ENCODE data around the gene CUX1. TPM values are rescaled to one million over a fixed set of nuclear protein-coding genes. Genes with fewer than 3 reads are reported as not detected.

Gene CUX1
- total RNA-seq, 1 experiment from 2014 or later = 39.6 TPM

DNA sequence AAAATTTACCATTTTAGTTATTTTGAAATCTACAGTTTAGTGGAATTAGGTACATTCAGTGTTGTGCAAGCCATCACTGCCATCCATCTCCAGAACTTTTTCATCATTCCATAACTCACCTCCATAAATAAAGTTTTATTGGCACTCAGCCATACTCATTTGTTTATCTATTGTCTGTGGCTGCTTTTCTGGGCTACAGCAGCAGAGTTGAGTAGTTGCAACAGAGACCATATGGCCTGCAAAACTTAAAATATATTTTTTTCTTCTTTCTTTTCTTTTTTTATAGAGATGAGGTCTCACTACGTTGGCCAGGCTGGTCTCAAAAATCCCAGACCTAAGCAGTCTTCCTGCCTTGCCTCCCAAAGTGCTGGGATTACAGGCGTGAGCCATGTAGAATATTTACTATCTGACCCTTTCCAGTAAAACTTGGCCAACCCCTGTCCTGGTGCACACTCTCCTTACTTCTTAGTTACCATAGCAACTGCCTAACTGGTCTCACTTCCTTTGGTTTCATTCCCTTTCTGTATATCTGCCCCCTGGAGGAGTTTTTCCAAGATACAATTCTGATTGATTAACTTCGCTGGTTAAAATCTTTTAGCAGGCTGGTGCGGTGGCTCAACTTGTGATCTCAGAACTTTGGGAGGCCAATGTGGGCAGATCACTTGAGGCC is 133.2 kb downstream of the CUX1 start:
- no peaks in the 10 kb centered on the region for H3K27me3 ChIP-seq (ENCODE audit: low read length)
- H3K9ac ChIP-seq (ENCODE audit: low read length) = no peak overlapping the region
- no TSS peak for BruUV-seq (replicated peaks)
- H3K4me2 ChIP-seq (ENCODE audit: low read length) = no peak overlapping the region
- peak; percentile 40 for DNase-seq
- ChIA-PET CTCF (no interaction called here), POLR2A (ENCODE audit: unreplicated experiment) (no interaction called here)
- H3K36me3 ChIP-seq (ENCODE audit: low read depth, low read length) = no peaks in the 10 kb centered on the region
- peaks cover 28% of the 10 kb centered on the region for H3K4me1 ChIP-seq (ENCODE audit: insufficient read depth, low read length)
- intact Hi-C loops (cut with micrococcal nuclease) = no loop called here
- no peaks in the 10 kb centered on the region for H3F3A ChIP-seq (ENCODE audit: low read length, unreplicated experiment)
- H3K9me2 ChIP-seq (replicated peaks; ENCODE audit: low read length) = no peaks in the 10 kb centered on the region
- H3K27ac ChIP-seq (ENCODE audit: low read length) = peak overlapping the region; percentile 50
- ATAC-seq = peak; percentile 42
- no peaks in the 10 kb centered on the region for H3K9me3 ChIP-seq (ENCODE audit: low read length)
- no peak overlapping the region for H3K4me3 ChIP-seq (ENCODE audit: low read length)
- no peak overlapping the region for H2AFZ ChIP-seq (ENCODE audit: low read length)
- peaks cover 44% of the 10 kb centered on the region for H3K79me2 ChIP-seq (ENCODE audit: low read length)
- H4K20me1 ChIP-seq (ENCODE audit: low read length) = no peaks in the 10 kb centered on the region
- no peak for TF ChIP-seq EZH2phosphoT487 (IDR thresholded peaks at IDR 0.05; ENCODE audit: borderline replicate concordance, low read length)
- TF ChIP-seq, protein P1, sequence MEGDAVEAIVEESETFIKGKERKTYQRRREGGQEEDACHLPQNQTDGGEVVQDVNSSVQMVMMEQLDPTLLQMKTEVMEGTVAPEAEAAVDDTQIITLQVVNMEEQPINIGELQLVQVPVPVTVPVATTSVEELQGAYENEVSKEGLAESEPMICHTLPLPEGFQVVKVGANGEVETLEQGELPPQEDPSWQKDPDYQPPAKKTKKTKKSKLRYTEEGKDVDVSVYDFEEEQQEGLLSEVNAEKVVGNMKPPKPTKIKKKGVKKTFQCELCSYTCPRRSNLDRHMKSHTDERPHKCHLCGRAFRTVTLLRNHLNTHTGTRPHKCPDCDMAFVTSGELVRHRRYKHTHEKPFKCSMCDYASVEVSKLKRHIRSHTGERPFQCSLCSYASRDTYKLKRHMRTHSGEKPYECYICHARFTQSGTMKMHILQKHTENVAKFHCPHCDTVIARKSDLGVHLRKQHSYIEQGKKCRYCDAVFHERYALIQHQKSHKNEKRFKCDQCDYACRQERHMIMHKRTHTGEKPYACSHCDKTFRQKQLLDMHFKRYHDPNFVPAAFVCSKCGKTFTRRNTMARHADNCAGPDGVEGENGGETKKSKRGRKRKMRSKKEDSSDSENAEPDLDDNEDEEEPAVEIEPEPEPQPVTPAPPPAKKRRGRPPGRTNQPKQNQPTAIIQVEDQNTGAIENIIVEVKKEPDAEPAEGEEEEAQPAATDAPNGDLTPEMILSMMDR (conservative IDR thresholded peaks at IDR 0.05; ENCODE audit: low read depth, low read length) = peak; percentile 42; the same call in 1 of the 2 replicates

DNA sequence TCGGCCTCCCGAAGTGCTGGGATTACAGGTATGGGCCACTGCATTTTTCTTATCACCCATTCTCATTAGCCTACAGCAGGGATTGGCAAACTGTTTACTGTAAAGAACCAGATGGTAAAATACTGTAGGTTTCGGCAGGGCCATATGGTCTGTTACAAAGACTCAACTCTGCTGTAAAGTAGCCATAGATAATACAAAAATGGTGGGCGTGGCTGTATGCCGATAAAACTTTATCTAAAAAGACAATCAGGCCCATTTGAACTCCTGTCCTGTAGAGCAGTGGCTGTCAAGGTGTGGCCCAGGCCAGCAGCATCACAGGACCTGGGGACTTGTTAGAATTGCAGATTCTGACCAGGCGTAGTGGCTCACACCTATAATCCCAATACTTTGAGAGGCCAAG is 134.3 kb downstream of the CUX1 start:
- Histone ChIP-seq H3F3A (ENCODE audit: low read length, unreplicated experiment) (no peaks in the 10 kb centered on the region), H3K9ac (ENCODE audit: low read length) (no peak overlapping the region), H2AFZ (ENCODE audit: low read length) (no peak overlapping the region), H3K4me2 (ENCODE audit: low read length) (no peak overlapping the region), H3K4me1 (ENCODE audit: insufficient read depth, low read length) (peaks cover 28% of the 10 kb centered on the region), H3K36me3 (ENCODE audit: low read depth, low read length) (no peaks in the 10 kb centered on the region), H3K79me2 (ENCODE audit: low read length) (peaks cover 40% of the 10 kb centered on the region), H4K20me1 (ENCODE audit: low read length) (no peaks in the 10 kb centered on the region), H3K9me3 (ENCODE audit: low read length) (no peaks in the 10 kb centered on the region), H3K9me2 (replicated peaks; ENCODE audit: low read length) (no peaks in the 10 kb centered on the region), H3K4me3 (ENCODE audit: low read length) (no peak overlapping the region), H3K27ac (ENCODE audit: low read length) (0 out of 2 replicates have a peak overlapping the region, but pooled peaks have one; percentile 92), H3K27me3 (ENCODE audit: low read length) (no peaks in the 10 kb centered on the region)
- intact Hi-C loops (cut with micrococcal nuclease) = no loop called here
- TF ChIP-seq, protein P1 (conservative IDR thresholded peaks at IDR 0.05; ENCODE audit: low read depth, low read length) = no peak
- TF ChIP-seq EZH2phosphoT487 (IDR thresholded peaks at IDR 0.05; ENCODE audit: borderline replicate concordance, low read length) (no peak), EZH2 (IDR thresholded peaks at IDR 0.05; ENCODE audit: low read length, unreplicated experiment) (no peak)
- no TSS peak for BruUV-seq (replicated peaks)
- ChIA-PET POLR2A (ENCODE audit: unreplicated experiment) (no interaction called here), CTCF (no interaction called here)
- DNase-seq = no peak
- no peak for ATAC-seq
